SK-N-MC (cell line): Measurements from ENCODE around the gene GPC6.

ENCODE experiments used
- EZH2 ChIP-seq: fragments of 200-600 bp; sonication (generic); IDR thresholded peaks from one replicate; pipeline ENCODE4 v1.6.1; 2017; ENCODE audit warnings: antibody characterized with exemption
- POLR2AphosphoS5 ChIP-seq: IDR thresholded peaks from 2 replicates; pipeline ENCODE4 v1.6.1; 2012; ENCODE audit warnings: mild to moderate bottlenecking, low read depth, low read length, borderline replicate concordance

- TF ChIP-seq POLR2AphosphoS5: no peak
- TF ChIP-seq EZH2: no peak
These were observed 419.6 kb downstream of the GPC6 start for GRCh38 chr13:93646245-93646644.
